HEK293 (cell line): ENCODE data around the gene LHB.

Experiments
- KLF1 ChIP-seq: fragments of 450-650 bp; formaldehyde crosslinking; IDR thresholded peaks from 2 replicates; pipeline ENCODE4 v1.5.1; 2016; ENCODE audit warnings: missing biosample characterization, missing genetic modification characterization
- OVOL3 ChIP-seq: fragments of 450-650 bp; formaldehyde crosslinking; IDR thresholded peaks from 2 replicates; pipeline ENCODE4 v1.5.1; 2016; ENCODE audit warnings: missing biosample characterization, missing genetic modification characterization
- SCRT2 ChIP-seq: fragments of 450-650 bp; formaldehyde crosslinking; IDR thresholded peaks from 2 replicates; pipeline ENCODE4 v1.5.1; 2016; ENCODE audit warnings: missing biosample characterization, missing genetic modification characterization
- YY1 ChIP-seq: fragments of 450-650 bp; formaldehyde crosslinking; IDR thresholded peaks from 2 replicates; pipeline ENCODE4 v1.5.1; 2018; ENCODE audit warnings: missing biosample characterization, missing genetic modification characterization
- ZNF133 ChIP-seq: fragments of 450-650 bp; formaldehyde crosslinking; IDR thresholded peaks from 2 replicates; pipeline ENCODE4 v1.5.1; 2016; ENCODE audit warnings: missing biosample characterization, missing genetic modification characterization
- ZNF16 ChIP-seq: fragments of 450-650 bp; formaldehyde crosslinking; IDR thresholded peaks from 2 replicates; pipeline ENCODE4 v1.5.1; 2016; ENCODE audit warnings: low read depth, missing biosample characterization, missing genetic modification characterization
- ZNF2 ChIP-seq: fragments of 450-650 bp; formaldehyde crosslinking; IDR thresholded peaks from 2 replicates; pipeline ENCODE4 v1.5.1; 2016; ENCODE audit warnings: missing biosample characterization, missing genetic modification characterization
- ZNF223 ChIP-seq: fragments of 450-650 bp; formaldehyde crosslinking; IDR thresholded peaks from 2 replicates; pipeline ENCODE4 v1.5.1; 2016; ENCODE audit warnings: missing biosample characterization, missing genetic modification characterization
- ZNF24 ChIP-seq: fragments of 450-650 bp; formaldehyde crosslinking; IDR thresholded peaks from 2 replicates; pipeline ENCODE4 v1.5.1; 2016; ENCODE audit warnings: missing biosample characterization, missing genetic modification characterization
- ZNF341 ChIP-seq: fragments of 450-650 bp; formaldehyde crosslinking; IDR thresholded peaks from 2 replicates; pipeline ENCODE4; 2016; ENCODE audit warnings: low read depth, missing biosample characterization, missing genetic modification characterization
- TF ChIP-seq, protein P1 (sequence below): fragments of 450-650 bp; formaldehyde crosslinking; IDR thresholded peaks from 2 replicates; pipeline ENCODE4 v1.5.1; 2016; ENCODE audit warnings: missing biosample characterization, missing genetic modification characterization
- TF ChIP-seq, protein P2 (sequence below): fragments of 450-650 bp; formaldehyde crosslinking; IDR thresholded peaks from 2 replicates; pipeline ENCODE4 v1.5.1; 2016; ENCODE audit warnings: missing biosample characterization, missing genetic modification characterization, borderline replicate concordance
- TF ChIP-seq, protein P3 (sequence below): fragments of 450-650 bp; formaldehyde crosslinking; IDR thresholded peaks from 2 replicates; pipeline ENCODE4 v1.5.1; 2016; ENCODE audit warnings: missing biosample characterization, missing genetic modification characterization
- TF ChIP-seq, protein P4 (sequence below): fragments of 450-650 bp; formaldehyde crosslinking; IDR thresholded peaks from 2 replicates; pipeline ENCODE4; 2016; ENCODE audit warnings: missing biosample characterization, missing genetic modification characterization
- TF ChIP-seq, protein P5 (sequence below): fragments of 450-650 bp; formaldehyde crosslinking; IDR thresholded peaks from 2 replicates; pipeline ENCODE4 v1.5.1; 2016; ENCODE audit warnings: missing biosample characterization, missing genetic modification characterization, low read depth
- TF ChIP-seq, protein P6 (sequence below): fragments of 450-650 bp; formaldehyde crosslinking; IDR thresholded peaks from 2 replicates; pipeline ENCODE4 v1.5.1; 2016; ENCODE audit warnings: missing biosample characterization, missing genetic modification characterization
- TF ChIP-seq, protein P7 (sequence below): fragments of 450-650 bp; formaldehyde crosslinking; IDR thresholded peaks from 2 replicates; pipeline ENCODE4 v1.5.1; 2016; ENCODE audit warnings: missing biosample characterization, missing genetic modification characterization

Gene LHB

DNA sequence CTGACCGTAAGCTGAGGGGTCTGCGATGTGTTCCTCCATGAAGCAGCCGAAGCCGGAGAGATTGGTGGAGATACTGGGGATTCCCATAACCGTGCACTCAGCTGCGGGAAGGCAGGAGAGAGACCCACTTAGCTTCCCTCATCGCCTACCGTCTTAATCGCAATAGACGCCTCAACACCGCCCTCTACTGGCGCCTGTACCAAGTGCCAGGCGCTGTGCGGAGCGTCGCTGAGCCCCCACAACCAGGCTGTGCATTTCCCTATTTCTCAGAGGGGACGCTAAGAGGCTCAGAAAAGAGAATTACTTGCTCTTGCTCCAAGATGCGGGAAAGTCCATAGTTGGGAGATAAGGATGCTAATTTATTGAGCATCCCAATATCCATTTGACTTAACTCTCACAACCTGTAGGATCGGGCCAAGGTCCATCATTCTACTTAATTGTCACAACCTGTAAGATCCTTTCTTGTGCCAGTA is 45.9 kb downstream of the LHB start (continued):
- TF ChIP-seq, protein P1, sequence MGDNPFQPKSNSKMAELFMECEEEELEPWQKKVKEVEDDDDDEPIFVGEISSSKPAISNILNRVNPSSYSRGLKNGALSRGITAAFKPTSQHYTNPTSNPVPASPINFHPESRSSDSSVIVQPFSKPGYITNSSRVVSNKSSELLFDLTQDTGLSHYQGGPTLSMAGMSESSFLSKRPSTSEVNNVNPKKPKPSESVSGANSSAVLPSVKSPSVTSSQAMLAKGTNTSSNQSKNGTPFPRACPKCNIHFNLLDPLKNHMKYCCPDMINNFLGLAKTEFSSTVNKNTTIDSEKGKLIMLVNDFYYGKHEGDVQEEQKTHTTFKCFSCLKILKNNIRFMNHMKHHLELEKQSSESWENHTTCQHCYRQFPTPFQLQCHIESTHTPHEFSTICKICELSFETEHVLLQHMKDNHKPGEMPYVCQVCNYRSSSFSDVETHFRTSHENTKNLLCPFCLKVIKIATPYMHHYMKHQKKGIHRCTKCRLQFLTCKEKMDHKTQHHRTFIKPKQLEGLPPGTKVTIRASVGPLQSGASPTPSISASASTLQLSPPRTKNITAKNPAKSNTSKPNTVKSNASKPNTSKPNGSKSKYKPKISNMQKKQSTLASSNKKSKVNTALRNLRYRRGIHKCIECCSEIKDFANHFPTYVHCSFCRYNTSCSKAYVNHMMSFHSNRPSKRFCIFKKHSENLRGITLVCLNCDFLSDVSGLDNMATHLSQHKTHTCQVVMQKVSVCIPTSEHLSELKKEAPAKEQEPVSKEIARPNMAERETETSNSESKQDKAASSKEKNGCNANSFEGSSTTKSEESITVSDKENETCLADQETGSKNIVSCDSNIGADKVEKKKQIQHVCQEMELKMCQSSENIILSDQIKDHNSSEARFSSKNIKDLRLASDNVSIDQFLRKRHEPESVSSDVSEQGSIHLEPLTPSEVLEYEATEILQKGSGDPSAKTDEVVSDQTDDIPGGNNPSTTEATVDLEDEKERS (tag by site-specific recombination) = no peak
- TF ChIP-seq ZNF2 (tag by site-specific recombination) (0 out of 2 replicates have a peak, but pooled peaks have one; percentile 55), ZNF133 (tag by site-specific recombination) (no peak), ZNF24 (no peak), OVOL3 (tag by site-specific recombination) (no peak), SCRT2 (peak; percentile 94), KLF1 (no peak), ZNF341 (tag by site-specific recombination) (no peak), YY1 (tag by site-specific recombination) (no peak), ZNF223 (tag by site-specific recombination) (no peak), ZNF16 (tag by site-specific recombination) (no peak)
- TF ChIP-seq, protein P2, sequence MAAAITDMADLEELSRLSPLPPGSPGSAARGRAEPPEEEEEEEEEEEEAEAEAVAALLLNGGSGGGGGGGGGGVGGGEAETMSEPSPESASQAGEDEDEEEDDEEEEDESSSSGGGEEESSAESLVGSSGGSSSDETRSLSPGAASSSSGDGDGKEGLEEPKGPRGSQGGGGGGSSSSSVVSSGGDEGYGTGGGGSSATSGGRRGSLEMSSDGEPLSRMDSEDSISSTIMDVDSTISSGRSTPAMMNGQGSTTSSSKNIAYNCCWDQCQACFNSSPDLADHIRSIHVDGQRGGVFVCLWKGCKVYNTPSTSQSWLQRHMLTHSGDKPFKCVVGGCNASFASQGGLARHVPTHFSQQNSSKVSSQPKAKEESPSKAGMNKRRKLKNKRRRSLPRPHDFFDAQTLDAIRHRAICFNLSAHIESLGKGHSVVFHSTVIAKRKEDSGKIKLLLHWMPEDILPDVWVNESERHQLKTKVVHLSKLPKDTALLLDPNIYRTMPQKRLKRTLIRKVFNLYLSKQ (tag by site-specific recombination) = no peak
- TF ChIP-seq, protein P3, sequence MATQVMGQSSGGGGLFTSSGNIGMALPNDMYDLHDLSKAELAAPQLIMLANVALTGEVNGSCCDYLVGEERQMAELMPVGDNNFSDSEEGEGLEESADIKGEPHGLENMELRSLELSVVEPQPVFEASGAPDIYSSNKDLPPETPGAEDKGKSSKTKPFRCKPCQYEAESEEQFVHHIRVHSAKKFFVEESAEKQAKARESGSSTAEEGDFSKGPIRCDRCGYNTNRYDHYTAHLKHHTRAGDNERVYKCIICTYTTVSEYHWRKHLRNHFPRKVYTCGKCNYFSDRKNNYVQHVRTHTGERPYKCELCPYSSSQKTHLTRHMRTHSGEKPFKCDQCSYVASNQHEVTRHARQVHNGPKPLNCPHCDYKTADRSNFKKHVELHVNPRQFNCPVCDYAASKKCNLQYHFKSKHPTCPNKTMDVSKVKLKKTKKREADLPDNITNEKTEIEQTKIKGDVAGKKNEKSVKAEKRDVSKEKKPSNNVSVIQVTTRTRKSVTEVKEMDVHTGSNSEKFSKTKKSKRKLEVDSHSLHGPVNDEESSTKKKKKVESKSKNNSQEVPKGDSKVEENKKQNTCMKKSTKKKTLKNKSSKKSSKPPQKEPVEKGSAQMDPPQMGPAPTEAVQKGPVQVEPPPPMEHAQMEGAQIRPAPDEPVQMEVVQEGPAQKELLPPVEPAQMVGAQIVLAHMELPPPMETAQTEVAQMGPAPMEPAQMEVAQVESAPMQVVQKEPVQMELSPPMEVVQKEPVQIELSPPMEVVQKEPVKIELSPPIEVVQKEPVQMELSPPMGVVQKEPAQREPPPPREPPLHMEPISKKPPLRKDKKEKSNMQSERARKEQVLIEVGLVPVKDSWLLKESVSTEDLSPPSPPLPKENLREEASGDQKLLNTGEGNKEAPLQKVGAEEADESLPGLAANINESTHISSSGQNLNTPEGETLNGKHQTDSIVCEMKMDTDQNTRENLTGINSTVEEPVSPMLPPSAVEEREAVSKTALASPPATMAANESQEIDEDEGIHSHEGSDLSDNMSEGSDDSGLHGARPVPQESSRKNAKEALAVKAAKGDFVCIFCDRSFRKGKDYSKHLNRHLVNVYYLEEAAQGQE = no peak
- TF ChIP-seq, protein P4, sequence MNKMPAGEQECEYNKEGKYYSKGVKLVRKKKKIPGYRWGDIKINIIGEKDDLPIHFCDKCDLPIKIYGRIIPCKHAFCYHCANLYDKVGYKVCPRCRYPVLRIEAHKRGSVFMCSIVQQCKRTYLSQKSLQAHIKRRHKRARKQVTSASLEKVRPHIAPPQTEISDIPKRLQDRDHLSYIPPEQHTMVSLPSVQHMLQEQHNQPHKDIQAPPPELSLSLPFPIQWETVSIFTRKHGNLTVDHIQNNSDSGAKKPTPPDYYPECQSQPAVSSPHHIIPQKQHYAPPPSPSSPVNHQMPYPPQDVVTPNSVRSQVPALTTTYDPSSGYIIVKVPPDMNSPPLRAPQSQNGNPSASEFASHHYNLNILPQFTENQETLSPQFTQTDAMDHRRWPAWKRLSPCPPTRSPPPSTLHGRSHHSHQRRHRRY (tag by site-specific recombination) = no peak
- TF ChIP-seq, protein P5, sequence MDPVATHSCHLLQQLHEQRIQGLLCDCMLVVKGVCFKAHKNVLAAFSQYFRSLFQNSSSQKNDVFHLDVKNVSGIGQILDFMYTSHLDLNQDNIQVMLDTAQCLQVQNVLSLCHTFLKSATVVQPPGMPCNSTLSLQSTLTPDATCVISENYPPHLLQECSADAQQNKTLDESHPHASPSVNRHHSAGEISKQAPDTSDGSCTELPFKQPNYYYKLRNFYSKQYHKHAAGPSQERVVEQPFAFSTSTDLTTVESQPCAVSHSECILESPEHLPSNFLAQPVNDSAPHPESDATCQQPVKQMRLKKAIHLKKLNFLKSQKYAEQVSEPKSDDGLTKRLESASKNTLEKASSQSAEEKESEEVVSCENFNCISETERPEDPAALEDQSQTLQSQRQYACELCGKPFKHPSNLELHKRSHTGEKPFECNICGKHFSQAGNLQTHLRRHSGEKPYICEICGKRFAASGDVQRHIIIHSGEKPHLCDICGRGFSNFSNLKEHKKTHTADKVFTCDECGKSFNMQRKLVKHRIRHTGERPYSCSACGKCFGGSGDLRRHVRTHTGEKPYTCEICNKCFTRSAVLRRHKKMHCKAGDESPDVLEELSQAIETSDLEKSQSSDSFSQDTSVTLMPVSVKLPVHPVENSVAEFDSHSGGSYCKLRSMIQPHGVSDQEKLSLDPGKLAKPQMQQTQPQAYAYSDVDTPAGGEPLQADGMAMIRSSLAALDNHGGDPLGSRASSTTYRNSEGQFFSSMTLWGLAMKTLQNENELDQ (tag by site-specific recombination) = no peak
- TF ChIP-seq, protein P6, sequence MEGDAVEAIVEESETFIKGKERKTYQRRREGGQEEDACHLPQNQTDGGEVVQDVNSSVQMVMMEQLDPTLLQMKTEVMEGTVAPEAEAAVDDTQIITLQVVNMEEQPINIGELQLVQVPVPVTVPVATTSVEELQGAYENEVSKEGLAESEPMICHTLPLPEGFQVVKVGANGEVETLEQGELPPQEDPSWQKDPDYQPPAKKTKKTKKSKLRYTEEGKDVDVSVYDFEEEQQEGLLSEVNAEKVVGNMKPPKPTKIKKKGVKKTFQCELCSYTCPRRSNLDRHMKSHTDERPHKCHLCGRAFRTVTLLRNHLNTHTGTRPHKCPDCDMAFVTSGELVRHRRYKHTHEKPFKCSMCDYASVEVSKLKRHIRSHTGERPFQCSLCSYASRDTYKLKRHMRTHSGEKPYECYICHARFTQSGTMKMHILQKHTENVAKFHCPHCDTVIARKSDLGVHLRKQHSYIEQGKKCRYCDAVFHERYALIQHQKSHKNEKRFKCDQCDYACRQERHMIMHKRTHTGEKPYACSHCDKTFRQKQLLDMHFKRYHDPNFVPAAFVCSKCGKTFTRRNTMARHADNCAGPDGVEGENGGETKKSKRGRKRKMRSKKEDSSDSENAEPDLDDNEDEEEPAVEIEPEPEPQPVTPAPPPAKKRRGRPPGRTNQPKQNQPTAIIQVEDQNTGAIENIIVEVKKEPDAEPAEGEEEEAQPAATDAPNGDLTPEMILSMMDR (tag by site-specific recombination) = peak; percentile 91
- TF ChIP-seq, protein P7, sequence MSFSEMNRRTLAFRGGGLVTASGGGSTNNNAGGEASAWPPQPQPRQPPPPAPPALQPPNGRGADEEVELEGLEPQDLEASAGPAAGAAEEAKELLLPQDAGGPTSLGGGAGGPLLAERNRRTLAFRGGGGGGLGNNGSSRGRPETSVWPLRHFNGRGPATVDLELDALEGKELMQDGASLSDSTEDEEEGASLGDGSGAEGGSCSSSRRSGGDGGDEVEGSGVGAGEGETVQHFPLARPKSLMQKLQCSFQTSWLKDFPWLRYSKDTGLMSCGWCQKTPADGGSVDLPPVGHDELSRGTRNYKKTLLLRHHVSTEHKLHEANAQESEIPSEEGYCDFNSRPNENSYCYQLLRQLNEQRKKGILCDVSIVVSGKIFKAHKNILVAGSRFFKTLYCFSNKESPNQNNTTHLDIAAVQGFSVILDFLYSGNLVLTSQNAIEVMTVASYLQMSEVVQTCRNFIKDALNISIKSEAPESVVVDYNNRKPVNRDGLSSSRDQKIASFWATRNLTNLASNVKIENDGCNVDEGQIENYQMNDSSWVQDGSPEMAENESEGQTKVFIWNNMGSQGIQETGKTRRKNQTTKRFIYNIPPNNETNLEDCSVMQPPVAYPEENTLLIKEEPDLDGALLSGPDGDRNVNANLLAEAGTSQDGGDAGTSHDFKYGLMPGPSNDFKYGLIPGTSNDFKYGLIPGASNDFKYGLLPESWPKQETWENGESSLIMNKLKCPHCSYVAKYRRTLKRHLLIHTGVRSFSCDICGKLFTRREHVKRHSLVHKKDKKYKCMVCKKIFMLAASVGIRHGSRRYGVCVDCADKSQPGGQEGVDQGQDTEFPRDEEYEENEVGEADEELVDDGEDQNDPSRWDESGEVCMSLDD (tag by site-specific recombination) = 0 out of 2 replicates have a peak, but pooled peaks have one; percentile 21
